HG02884 (cell line): ENCODE results near the gene KHDRBS1.
A peak's percentile ranks its signal among the peaks of the same experiment; 100 is the strongest.
"Not testable (repeated sequence)": the region's sequence is repeated elsewhere in the genome, so short reads cannot be mapped to it uniquely, and the experiment has no call there.

Source experiments
- ATAC-seq: cut with Tn5 transposase; IDR thresholded peaks from one replicate; pipeline ENCODE4 v1.9.1; 2021; ENCODE audit warnings: mild to moderate bottlenecking, moderate library complexity; ENCODE audit not compliant: unreplicated experiment

KHDRBS1 gene

DNA sequence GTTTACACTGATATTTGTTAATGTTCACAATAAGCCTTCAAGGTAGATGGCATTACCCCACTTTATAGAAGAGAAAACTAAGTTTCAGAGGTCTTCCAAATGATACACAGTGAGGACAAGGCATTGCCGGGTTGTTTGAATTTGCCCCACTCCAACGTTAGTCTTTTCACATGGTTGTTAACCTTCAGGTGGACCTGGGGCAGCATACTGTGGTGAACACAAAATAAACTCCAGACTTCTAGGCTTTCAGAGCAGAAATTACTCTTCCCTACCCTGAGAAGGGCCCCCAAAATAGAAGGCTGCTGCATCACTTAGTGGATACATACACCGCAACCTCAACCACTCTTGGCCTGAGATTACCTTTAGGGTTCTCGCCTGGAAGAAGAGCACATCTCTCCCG is 3.4 kb upstream of the KHDRBS1 start:
- ATAC-seq: no peak

DNA sequence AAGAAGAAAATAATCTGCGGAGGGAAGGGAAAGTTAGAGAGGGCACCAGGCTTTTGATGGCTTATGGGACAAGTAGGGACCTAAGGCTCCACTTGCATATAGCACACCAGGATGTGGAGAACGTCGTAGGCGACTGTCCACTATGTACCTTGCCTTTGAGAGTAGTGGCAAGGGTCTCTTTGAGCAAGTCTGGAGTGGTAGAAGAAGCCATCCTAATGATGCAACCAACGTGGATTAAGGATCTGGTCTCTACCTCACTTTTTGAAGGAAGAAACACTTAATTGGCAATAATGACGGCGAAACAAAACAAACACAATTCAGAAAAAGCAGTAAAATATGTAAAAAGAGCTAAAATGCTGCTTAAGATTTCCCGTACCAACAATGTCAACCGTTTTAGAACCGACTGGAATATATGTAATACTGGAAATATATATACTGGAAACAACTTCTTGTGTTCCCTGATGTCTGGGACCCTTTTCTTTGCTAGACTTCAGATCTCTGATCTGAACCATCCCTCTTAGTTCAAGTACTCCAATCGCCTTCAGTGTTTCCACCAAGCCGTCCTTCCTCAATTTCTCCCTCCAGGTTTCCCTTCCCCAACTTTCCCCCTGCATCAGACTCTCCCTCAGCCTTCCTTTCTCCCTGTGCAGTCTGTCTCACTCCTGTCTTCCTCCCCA is 821 bp upstream of the KHDRBS1 start:
- no peak for ATAC-seq

DNA sequence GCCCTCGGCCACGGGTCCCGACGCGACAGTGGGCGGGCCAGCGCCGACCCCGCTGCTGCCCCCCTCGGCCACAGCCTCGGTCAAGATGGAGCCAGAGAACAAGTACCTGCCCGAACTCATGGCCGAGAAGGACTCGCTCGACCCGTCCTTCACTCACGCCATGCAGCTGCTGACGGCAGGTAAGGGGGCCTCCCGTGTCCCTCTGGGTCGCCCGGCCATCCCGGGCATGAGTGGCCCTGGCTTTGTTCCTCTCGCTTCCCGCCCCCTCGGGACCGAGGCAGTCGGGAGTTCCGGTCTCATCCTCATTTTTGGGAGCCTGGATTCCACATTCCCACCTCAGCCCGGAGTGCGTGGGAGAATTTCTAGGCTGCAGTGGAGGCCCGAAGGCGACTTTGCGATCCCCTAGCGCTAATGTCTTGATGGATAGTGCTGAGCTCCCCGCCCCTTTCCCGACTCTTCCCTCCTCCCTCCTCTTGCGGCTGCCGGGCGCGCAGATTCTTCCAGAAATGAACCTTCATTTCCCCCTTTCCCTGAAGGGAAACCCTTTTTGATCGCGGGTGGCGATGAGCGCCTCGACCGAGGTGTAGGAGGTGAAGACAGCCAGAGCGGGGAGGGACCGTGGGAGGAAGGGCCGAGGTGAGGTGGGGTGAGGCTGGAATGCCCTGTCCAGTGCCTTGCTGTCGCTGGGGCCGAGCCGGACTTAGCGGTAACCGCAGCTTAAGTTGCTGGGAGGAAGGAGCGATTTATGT is 705 bp downstream of the KHDRBS1 start:
- peak; percentile 14 for ATAC-seq

DNA sequence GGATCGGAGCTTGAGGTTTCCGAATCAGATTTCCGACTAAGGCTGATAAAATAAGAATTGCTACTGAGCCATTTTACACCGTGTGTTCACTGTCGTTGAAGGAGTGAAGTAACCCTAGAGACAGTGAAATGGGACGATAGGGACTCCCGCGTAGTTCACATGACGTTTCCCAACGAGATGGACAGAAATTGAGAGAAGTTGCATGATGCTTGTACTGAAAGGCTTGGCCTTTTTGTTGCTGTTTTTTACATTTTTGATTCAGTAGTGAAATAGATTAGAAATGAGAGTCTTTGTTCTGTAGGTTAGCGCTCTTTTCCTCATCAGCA is 1.2 kb downstream of the KHDRBS1 start:
- ATAC-seq: no peak

DNA sequence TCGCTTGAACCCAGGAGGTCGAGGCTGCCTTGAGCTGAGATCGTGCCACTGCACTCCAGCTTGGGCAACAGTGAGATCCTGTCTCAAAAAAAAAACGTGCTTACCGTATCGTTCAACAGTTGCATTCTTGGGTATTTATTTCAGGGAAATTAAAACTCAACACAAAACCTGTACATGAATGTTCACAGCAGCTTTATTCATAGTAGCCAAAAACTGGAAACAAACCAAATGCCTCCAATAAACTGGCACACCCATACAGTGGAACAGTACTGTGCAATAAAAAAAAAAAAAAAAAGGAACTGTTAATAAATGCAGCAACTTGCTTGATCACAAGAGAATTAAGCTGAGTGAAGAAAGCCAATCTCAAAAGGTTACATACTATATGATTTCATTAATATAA is 6.7 kb downstream of the KHDRBS1 start:
- ATAC-seq: no peak

DNA sequence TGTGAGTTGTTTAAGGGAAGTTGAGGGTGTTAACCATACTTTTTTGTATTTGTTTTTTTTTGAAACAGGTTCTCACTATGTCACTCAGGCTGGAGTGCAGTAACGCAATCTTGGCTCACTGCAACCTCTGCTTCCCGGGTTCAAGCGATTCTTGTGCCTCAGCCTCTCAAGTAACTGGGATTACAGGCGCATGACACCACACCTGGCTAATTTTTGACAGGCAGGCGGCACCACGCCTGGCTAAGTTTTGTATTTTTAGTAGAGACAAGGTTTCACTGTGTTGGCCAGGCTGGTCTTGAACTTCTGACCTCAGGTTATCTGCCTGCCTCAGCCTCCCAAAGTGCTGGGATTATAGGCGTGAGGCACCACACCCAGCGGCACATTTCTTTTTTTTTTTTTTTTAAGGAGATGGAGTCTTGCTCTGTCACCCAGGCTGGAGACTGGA is 7.9 kb downstream of the KHDRBS1 start:
- not testable (repeated sequence) for ATAC-seq

DNA sequence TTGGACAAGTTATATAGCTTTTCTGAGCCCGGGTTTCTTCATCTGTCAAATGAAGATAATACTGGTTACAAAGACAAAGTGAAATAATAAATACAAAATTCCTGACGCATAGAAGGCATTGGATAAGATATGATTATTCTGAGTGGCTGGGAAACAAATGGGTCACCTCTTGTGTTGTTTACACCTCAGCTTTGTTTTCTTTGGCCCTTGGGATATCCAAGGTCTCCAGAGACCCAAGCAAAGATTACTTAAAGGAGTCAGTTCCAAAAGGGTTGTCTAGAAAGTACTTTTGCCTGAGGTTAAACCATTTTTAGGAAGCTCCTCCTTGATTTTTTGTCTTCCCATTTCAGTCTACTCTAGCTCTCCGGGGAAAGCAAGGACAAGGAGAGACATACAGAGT is 9.7 kb downstream of the KHDRBS1 start:
- no peak for ATAC-seq

DNA sequence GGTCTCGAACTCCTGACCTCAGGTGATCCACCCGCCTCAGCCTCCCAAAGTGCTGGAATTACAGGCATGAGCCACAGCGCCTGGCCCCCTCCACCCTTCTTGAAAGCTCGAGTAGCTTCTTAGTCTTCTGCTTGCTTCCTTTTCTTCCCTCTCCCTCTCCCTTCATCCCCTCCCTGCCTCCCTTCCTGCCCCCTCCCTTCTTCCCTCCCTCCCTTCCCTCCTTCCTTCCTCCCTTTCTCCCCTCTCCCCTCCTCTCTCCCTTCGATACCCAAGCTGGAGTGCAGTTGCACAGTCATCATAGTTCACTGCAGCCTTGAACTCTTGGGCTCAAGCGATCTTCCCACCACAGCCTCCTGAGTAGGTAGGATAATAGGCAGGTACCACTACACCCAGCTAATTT is 11.8 kb downstream of the KHDRBS1 start:
- no peak for ATAC-seq

DNA sequence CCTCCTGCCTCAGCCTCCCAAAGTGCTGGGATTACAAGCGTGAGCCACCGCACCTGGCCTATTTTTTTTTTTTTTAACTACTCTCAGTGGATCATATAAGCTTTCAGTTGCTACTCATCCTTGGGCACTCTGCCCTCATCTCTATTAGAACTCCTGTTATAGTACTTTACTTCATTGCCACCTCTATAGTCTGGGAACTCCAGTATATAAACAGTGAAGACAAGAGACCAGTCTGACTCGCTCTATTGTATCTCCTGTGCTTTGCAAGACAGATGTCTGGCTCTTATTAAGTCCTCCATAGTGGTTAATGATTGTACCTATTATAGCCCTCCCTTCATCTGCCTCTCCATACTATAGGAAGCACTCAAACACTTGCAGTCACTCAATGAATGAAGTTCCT is 15.1 kb downstream of the KHDRBS1 start:
- ATAC-seq: no peak

DNA sequence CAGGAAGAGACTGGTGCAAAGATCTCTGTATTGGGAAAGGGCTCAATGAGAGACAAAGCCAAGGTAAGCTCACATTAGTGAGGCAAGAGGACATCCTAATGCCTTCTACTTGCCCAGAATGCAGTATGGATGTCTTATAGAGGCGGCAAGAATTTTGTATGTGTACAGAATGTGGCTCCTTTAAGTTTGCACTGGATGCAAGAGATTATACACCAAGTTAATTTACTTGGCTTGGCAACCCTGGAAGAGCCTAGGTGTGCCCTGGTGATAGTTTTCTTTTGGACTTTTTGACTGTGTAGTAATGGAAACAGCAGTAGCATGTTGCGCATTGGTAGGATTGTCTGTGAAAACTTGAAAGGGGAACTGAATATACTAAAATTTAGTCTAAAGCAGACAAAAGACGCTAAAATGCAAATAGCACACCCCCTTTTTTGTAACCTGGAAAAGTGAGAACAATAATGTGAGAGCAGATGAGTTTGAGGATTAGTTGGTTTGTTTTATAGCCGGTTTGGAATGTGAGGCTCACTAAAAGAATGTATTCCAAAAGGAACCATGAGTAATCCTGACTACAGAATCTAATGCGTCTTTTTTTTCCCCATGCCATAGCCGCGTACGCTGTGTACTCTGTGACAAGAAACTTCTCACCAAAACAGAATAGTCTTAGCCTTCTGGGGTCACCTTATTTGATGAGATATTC is 18.1 kb downstream of the KHDRBS1 start:
- no peak for ATAC-seq

DNA sequence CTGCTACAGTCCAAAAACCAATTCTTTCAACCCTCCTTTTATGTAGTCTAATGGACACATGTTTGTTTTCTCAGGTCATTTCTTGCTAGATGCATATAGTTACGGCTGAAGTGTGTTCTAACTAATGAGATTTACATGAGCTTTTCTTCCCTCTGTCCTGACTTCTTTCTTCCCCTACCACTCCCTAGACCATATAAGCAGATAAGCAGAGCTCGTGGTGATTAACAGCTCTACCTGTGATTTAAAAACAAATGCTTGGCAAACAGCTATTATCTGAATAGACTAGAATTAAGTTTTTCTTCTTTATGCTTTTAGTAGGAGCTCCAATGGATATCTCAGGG is 18.6 kb downstream of the KHDRBS1 start:
- no peak for ATAC-seq

DNA sequence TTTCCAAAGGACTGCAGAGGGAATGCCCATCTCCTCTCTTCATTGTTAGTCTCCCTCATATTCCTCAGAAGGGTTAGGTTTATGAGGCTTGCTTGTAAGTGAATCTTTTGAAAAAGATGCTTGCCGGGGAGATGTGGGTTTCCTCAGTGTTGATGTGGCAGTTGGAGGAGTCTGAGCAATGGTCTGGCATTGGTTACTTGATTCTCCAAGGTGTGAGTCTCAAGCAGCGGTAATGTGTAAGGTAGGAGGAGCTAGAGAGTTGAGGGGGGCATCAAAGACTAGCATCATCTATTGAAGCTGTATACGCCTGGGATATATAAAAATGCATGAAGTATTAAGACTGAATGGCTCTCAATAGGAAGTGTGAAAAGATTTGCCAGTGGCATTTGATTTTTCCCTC is 21.5 kb downstream of the KHDRBS1 start:
- no peak for ATAC-seq

DNA sequence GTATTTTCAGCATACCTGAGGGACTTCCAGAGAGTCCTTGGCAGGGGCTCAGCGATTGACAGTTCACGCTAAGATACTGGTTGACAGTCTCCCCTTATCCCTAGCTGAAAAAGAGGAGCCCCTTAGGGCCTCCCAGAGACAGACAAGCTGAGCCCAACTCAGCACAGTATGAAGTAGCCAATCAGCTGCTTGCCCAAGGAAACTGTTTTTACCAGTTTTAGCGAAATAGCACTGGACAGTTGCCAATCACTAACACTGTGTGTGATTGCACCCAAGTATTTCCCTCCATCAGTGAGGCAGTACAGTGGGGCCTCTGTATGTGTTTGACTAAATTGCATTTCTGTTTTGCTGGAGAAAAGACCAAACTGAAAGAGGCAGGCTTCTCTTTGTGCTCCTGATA is 27.0 kb downstream of the KHDRBS1 start:
- no peak for ATAC-seq

DNA sequence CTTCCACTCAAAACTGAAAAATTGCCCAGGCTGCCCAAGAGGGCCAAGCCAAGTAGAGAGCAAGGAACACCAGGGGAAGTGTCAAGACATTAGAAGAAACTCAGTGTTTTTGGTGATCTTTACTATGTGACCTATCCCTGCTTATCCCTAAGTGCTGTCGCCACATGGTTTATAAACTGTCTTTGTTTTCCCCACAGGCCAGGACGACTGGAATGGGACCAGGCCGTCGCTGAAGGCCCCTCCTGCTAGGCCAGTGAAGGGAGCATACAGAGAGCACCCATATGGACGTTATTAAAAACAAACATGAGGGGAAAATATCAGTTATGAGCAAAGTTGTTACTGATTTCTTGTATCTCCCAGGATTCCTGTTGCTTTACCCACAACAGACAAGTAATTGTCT is 28.7 kb downstream of the KHDRBS1 start:
- no peak for ATAC-seq

DNA sequence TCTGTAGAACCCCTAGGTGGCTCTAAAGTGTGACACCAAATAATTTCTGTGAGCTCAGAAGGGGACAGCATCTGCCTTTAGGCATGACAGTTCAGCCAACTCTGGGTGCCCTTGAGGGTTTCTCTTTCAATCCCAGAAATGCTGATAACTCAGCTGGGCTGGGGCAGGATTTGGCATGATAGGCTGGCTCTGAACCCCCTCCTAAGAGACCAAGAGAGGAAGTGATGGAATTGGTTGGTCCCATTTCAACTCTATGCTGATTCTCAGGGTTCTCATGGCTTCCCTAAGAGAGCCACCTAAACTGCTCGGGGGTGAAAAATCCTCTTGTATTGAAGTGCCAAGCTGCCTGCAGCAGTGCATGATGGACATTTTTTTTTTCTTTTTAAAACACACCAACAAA is 30.6 kb downstream of the KHDRBS1 start:
- no peak for ATAC-seq

DNA sequence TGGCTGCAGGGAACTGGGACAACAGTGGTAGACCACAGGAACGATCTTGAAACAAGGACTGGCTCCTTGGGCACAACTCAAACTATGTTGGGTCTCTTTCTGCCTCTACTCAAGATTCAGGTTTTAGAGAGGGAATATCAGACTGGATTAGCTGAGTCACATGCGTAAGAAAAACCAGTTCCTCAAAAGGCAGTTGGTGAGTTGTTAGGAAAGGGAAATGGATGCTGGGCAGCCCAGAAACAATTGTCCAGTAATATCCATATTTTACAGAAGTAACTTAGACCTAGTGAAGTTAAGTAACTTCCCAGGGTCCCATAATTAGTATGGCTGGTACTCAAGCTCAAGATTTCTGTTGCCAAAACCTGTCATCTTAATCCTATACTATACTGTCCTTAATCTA is 32.1 kb downstream of the KHDRBS1 start:
- ATAC-seq: no peak

DNA sequence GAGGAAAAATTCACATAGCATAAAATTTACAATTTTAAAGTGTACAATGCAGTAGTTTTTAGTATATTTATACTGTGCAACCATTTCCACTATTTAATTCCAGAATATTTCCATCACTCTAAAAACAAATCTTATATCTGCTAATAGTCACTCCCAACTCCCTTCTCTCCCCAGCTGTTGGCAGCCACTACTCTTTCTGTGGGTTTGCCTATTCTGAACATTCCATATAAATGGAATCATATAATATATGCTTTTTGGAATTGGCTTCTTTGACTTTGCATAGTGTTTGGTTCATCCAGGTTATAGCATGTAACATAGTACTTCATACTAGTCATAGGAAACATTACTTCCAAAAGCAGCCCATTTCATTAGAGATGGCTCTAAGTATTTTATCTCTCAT is 34.0 kb downstream of the KHDRBS1 start:
- no peak for ATAC-seq

DNA sequence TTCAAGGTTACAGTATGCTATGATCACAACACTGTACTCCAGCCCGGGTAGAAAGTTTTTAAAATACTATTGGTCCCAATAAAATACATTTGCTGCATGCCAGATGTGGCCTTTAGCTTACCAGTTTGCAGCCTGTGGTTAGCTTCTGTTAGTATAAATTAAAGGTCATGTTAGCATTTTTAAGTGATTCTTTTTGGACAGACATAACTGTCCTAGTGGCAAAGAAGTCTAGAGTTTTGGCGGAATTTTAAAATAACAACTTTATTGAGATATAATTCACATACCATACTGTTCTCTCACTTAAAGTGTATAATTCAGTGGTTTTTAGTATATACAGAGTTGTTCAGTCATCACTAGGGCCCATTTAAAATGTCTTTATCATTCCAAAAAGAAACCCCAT is 34.8 kb downstream of the KHDRBS1 start:
- ATAC-seq: no peak

DNA sequence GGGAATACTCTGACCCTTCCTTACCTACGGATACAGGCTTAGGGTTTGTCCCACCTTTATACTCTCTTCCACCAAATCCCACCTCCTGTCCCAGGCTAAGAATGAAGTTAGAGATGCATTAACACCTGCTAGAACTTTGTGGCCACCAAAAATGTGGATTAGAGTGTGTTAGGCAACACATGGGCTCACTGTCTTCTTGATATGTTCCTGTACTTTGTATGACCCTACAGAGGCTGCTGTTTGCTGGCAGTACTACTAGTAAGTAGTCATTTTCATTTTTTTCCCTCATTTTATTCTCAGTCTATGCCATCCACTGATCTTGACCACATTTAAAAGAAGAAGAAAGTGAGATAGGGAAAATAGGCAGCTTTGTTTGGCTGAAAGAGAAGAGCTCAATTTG is 38.0 kb downstream of the KHDRBS1 start:
- no peak for ATAC-seq

DNA sequence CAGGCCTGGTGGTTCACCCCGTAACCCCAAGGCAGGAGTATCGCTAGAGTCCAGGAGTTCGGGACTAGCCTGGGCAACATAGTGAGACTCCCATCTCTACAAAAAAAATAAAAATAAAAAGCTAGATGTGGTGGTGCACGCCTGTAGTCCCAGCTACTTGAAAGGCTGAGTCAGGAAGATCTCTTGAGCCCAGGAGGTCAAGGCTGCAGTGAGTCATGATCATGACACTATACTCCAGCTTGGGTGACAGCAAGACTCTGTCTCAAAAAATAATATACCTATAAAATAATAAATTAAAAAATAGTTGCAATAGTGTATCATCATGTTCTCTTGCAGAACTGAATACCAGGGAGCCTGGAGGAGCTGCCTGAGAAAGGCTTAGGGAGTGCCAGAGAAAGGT is 39.2 kb downstream of the KHDRBS1 start:
- no peak for ATAC-seq

DNA sequence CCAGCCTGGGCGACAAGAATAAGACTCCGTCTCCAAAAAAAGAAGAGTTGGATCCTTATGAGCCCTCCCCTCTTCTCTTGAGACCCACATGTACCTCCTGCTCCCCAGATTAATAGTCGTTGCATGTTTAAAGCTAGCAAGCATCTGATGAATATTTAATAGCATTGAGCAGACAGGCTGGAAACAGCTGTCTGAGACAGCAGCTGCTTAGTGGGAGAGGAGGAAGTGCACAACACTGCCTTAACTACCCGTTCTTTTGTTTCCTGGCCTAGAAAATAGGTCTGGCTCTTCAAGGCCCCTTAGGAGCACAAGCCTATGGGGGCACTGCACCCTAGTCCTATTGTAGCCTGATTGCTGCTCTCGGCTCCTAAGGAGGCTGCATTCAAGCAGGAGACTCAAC is 41.7 kb downstream of the KHDRBS1 start:
- no peak for ATAC-seq

DNA sequence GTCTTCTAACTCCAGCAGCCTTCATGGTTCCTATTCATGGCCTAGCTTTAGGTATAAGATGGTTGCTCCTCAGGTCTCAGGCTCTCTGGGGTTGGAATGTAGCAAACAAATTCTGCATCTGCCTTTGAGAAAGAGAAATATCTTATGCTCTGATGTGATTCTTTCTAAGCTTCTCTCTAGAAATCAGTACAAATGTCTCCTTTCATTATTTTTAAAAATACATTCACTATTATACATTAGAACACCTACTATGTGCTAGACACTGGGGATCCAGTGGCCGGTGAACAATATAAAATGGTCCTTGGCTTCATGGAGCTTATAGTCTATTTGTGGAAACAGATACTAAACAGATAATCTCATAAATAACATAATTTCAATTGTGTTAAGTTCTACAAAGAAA is 42.9 kb downstream of the KHDRBS1 start:
- ATAC-seq: no peak
